PC-3 (cell line): ENCODE data around the gene STAT3. TPM values are rescaled to one million over a fixed set of nuclear protein-coding genes. Genes with fewer than 3 reads are reported as not detected.

ENCODE experiments used
- ATAC-seq: fragments of 200-7000 bp; cut with Tn5 transposase; 2 replicates; pipeline ENCODE4 v1.9.1; 2020; ENCODE audit warnings: mild to moderate bottlenecking, moderate library complexity
- BruUV-seq: library from RNA; stranded (reverse); fragments of 400-500 nt; replicated peaks from 2 replicates; lab custom pipeline; 2021; lab: Mats Ljungman, UMichigan
- CTCF ChIA-PET: fragments of 300-600 bp; sonication (Branson Sonifier 250); formaldehyde crosslinking; loops from one replicate; lab custom pipeline; 2022; ENCODE audit warnings: antibody characterized with exemption; lab: Charles Lee
- POLR2A ChIA-PET: fragments of 300-600 bp; sonication (Branson Sonifier 250); formaldehyde crosslinking; loops from one replicate; lab custom pipeline; 2022; ENCODE audit warnings: antibody characterized with exemption; ENCODE audit not compliant: unreplicated experiment; lab: Charles Lee
- DNase-seq: peaks from one replicate; pipeline ENCODE4 v3.0.0-alpha.2; 2015
- H2AFZ ChIP-seq: fragments of 300-600 bp; sonication (generic); 2 replicates; pipeline ENCODE4 v1.6.0; 2016; ENCODE audit warnings: antibody characterized with exemption, low read length
- H3F3A ChIP-seq: fragments of 300-600 bp; sonication (generic); one replicate; pipeline ENCODE4 v1.6.0; 2017; ENCODE audit warnings: antibody characterized with exemption, low read length, control low read depth, mild to moderate bottlenecking; ENCODE audit not compliant: unreplicated experiment
- H3K27ac ChIP-seq: fragments of 300-600 bp; sonication (generic); 2 replicates; pipeline ENCODE4 v1.5.1; 2016; ENCODE audit warnings: mild to moderate bottlenecking, low read length
- H3K27me3 ChIP-seq: fragments of 300-600 bp; sonication (generic); 2 replicates; pipeline ENCODE4 v1.6.1; 2016; ENCODE audit warnings: low read length, mixed read lengths
- H3K36me3 ChIP-seq: fragments of 300-600 bp; sonication (generic); 2 replicates; pipeline ENCODE4 v1.6.1; 2016; ENCODE audit warnings: low read depth, mixed run types, low read length, mixed read lengths
- H3K4me1 ChIP-seq: fragments of 300-600 bp; sonication (generic); 2 replicates; pipeline ENCODE4 v1.5.1; 2016; ENCODE audit warnings: low read length; ENCODE audit not compliant: insufficient read depth
- H3K4me2 ChIP-seq: fragments of 300-600 bp; sonication (generic); 2 replicates; pipeline ENCODE4 v1.6.0; 2016; ENCODE audit warnings: low read length
- H3K4me3 ChIP-seq: fragments of 300-600 bp; sonication (generic); 2 replicates; pipeline ENCODE4 v1.5.1; 2016; ENCODE audit warnings: mild to moderate bottlenecking, low read length, mixed read lengths
- H3K79me2 ChIP-seq: fragments of 300-600 bp; sonication (generic); 2 replicates; pipeline ENCODE4 v1.6.1; 2017; ENCODE audit warnings: low read length, mixed read lengths
- H3K9ac ChIP-seq: fragments of 300-600 bp; sonication (generic); 2 replicates; pipeline ENCODE4 v1.6.0; 2016; ENCODE audit warnings: mild to moderate bottlenecking, low read length
- H3K9me2 ChIP-seq: fragments of 300-600 bp; sonication (generic); replicated peaks from 2 replicates; pipeline ENCODE4 v1.6.1; 2016; ENCODE audit warnings: mixed run types, low read length, mixed read lengths
- H3K9me3 ChIP-seq: fragments of 300-600 bp; sonication (generic); 2 replicates; pipeline ENCODE4 v1.6.1; 2016; ENCODE audit warnings: low read length, mixed read lengths
- H4K20me1 ChIP-seq: fragments of 300-600 bp; sonication (generic); 2 replicates; pipeline ENCODE4 v1.6.1; 2016; ENCODE audit warnings: low read length, mixed read lengths
- EZH2 ChIP-seq: fragments of 300-600 bp; sonication (generic); IDR thresholded peaks from one replicate; pipeline ENCODE4 v1.6.1; 2017; ENCODE audit warnings: antibody characterized with exemption, mild to moderate bottlenecking, low read length; ENCODE audit not compliant: unreplicated experiment
- EZH2phosphoT487 ChIP-seq: fragments of 300-600 bp; sonication (generic); IDR thresholded peaks from 2 replicates; pipeline ENCODE4 v1.6.1; 2018; ENCODE audit warnings: mild to moderate bottlenecking, antibody characterized with exemption, low read length, borderline replicate concordance
- intact Hi-C: fragments of 100-400 bp; cut with micrococcal nuclease; formaldehyde crosslinking; loops from 2 replicates; pipeline ENCODE4 v1.9.0; 2023
- total RNA-seq: library from RNA; depleted of rRNA; stranded (reverse); fragments of >200 nt; gene quantifications from 2 replicates; pipeline ENCODE4 v1.2.3, GENCODE V29; 2014
- TF ChIP-seq, protein P1 (sequence below): fragments of 300-600 bp; sonication (generic); conservative IDR thresholded peaks from 2 replicates; pipeline ENCODE4 v1.5.1; 2017; ENCODE audit warnings: antibody characterized with exemption, low read depth, mild to moderate bottlenecking, low read length

STAT3 gene
- total RNA-seq, 1 experiment from 2014 or later, result not detected

DNA sequence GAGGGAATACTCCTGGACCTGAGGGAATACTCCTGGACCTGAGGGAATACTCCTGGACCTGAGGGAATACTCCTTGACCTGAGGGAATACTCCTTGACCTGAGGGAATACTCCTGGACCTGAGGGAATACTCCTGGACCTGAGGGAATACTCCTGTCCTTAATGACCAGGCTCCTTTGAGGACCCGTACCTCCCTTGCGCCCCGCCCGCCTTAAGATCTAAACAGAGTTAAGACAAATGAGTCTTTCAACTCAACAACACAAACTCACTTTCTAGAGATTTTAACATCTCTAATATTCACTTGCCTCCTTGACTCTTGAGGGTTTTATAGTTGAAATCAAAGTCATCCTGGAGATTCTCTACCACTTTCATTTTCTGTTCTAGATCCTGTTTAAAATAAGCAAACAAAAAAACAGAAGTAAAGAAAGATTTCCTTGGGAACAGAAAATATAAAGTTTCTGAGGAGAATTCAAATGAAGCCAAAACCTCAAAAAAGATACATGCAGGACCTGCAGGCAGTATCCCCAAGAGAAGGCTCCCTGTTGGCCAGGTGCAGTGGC is 49.7 kb downstream of the STAT3 start:
- intact Hi-C loops, result no loop called here
- BruUV-seq, result no TSS peak
- H3K9me3 ChIP-seq, result no peaks in the 10 kb centered on the region
- H3K27me3 ChIP-seq, result no peaks in the 10 kb centered on the region
- DNase-seq, result no peak
- H3F3A ChIP-seq, result no peaks in the 10 kb centered on the region
- POLR2A ChIA-PET, result no interaction called here
- no peak overlapping the region for H3K9ac ChIP-seq
- H4K20me1 ChIP-seq, result no peaks in the 10 kb centered on the region
- no peak for ATAC-seq
- H3K36me3 ChIP-seq, result no peaks in the 10 kb centered on the region
- no peaks in the 10 kb centered on the region for H3K79me2 ChIP-seq
- no peak overlapping the region for H3K4me3 ChIP-seq
- TF ChIP-seq, protein P1, sequence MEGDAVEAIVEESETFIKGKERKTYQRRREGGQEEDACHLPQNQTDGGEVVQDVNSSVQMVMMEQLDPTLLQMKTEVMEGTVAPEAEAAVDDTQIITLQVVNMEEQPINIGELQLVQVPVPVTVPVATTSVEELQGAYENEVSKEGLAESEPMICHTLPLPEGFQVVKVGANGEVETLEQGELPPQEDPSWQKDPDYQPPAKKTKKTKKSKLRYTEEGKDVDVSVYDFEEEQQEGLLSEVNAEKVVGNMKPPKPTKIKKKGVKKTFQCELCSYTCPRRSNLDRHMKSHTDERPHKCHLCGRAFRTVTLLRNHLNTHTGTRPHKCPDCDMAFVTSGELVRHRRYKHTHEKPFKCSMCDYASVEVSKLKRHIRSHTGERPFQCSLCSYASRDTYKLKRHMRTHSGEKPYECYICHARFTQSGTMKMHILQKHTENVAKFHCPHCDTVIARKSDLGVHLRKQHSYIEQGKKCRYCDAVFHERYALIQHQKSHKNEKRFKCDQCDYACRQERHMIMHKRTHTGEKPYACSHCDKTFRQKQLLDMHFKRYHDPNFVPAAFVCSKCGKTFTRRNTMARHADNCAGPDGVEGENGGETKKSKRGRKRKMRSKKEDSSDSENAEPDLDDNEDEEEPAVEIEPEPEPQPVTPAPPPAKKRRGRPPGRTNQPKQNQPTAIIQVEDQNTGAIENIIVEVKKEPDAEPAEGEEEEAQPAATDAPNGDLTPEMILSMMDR, result no peak
- no peaks in the 10 kb centered on the region for H3K4me1 ChIP-seq
- no peak overlapping the region for H2AFZ ChIP-seq
- CTCF ChIA-PET, result no interaction called here
- no peak overlapping the region for H3K4me2 ChIP-seq
- no peaks in the 10 kb centered on the region for H3K9me2 ChIP-seq
- no peak overlapping the region for H3K27ac ChIP-seq

DNA sequence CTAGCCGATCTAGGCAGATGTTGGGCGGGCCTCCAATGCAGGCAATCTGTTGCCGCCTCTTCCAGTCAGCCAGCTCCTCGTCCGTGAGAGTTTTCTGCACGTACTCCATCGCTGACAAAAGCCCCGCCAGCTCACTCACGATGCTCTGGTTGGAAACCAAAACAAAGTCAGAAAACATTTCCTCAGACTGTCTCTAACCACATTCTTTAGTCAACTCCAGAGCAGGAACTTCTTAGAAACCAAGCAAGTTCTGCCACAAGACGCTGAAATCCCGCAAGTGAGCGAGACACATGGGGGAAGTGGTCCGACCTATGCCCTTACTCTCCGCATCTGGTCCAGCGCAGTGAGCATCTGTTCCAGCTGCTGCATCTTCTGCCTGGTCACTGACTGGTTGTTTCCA is 50.8 kb downstream of the STAT3 start:
- H3K4me3 ChIP-seq, result no peak overlapping the region
- H3K27me3 ChIP-seq, result no peaks in the 10 kb centered on the region
- ATAC-seq (no peak), DNase-seq (no peak)
- no peak overlapping the region for H3K9ac ChIP-seq
- no peaks in the 10 kb centered on the region for H3K36me3 ChIP-seq
- H4K20me1 ChIP-seq, result no peaks in the 10 kb centered on the region
- ChIA-PET POLR2A (no interaction called here), CTCF (no interaction called here)
- no peak overlapping the region for H3K27ac ChIP-seq
- no peaks in the 10 kb centered on the region for H3F3A ChIP-seq
- no peaks in the 10 kb centered on the region for H3K9me3 ChIP-seq
- H3K79me2 ChIP-seq, result no peaks in the 10 kb centered on the region
- no peaks in the 10 kb centered on the region for H3K4me1 ChIP-seq
- no peaks in the 10 kb centered on the region for H3K9me2 ChIP-seq
- H3K4me2 ChIP-seq, result no peak overlapping the region
- BruUV-seq, result no TSS peak
- intact Hi-C loops, result no loop called here
- TF ChIP-seq, protein P1, result no peak
- TF ChIP-seq EZH2phosphoT487, result no peak
- TF ChIP-seq EZH2, result no peak
- H2AFZ ChIP-seq, result no peak overlapping the region

DNA sequence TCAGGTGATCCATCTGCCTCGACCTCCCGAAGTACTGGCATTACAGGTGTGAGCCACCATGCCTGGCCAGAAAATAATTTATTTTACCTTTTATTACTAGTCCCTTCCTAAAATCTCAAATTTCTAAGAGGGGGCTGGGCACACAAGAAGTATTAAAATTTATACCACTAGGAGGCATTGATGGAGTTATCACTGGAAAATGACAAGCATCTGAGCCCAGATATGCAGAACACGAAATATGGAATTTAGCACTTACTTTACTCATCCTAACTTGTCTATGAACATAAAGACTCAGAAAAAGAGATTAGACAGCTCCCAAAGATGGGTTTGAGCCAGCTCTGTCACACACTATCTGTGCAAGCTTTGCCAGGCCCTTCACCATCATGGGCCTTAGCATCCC is 53.6 kb downstream of the STAT3 start:
- Histone ChIP-seq H3K36me3 (no peaks in the 10 kb centered on the region), H3K79me2 (no peaks in the 10 kb centered on the region), H2AFZ (no peak overlapping the region), H4K20me1 (no peaks in the 10 kb centered on the region), H3K4me2 (no peak overlapping the region), H3K9me3 (no peaks in the 10 kb centered on the region), H3K9me2 (no peaks in the 10 kb centered on the region), H3K27ac (no peak overlapping the region), H3K9ac (no peak overlapping the region), H3K4me1 (no peaks in the 10 kb centered on the region), H3K4me3 (no peak overlapping the region), H3F3A (no peaks in the 10 kb centered on the region), H3K27me3 (no peaks in the 10 kb centered on the region)
- ChIA-PET POLR2A (no interaction called here), CTCF (no interaction called here)
- TF ChIP-seq EZH2phosphoT487 (no peak), EZH2 (no peak)
- TF ChIP-seq, protein P1, result no peak
- ATAC-seq (no peak), DNase-seq (no peak)
- intact Hi-C loops, result no loop called here
- no TSS peak for BruUV-seq
